ENCODE measurements around the gene ICAM1. TPM values are rescaled to one million over a fixed set of nuclear protein-coding genes. Genes with fewer than 3 reads are reported as not detected.

The ICAM1 gene
- total RNA-seq, 1 experiment from 2014 or later, result 2.3 TPM

DNA sequence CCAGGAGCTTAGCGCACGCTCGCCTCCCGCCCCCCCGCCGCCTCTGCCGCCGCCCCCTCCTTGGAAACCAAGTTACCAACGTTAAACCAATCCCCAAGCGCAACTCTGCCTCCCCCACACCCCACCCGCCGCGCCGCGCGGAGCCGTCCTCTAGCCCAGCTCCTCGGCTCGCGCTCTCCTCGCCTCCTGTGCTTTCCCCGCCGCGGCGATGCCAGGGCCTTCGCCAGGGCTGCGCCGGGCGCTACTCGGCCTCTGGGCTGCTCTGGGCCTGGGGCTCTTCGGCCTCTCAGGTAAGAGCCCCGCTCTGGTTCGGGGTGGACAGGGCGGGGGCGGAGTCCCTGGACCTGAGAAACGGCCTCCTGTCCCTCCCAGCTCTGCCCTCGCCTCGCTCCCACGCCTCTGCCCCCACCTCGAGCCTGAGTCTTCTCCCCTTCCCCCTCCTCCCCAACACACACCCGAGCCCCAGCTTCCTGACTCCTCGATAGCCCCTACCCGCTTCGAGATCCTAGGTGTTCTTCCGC lies 19.0 kb downstream of the ICAM1 start, which contains the start of gene ICAM5:
TSS of gene ICAM5 (plus strand) at position 117 of the 521 bp plus-strand sequence. CDS start at position 209, 92 bp downstream.
- Histone ChIP-seq H2AK5ac (ENCODE audit: insufficient read length, low read length) (no peak within 1 kb of the TSS), H2AFZ (ENCODE audit: low read length) (no peak within 1 kb of the TSS), H2BK15ac (ENCODE audit: low read depth, low read length) (no peak within 1 kb of the TSS), H2BK5ac (ENCODE audit: insufficient read length, low read length) (no peak within 1 kb of the TSS), H2BK12ac (ENCODE audit: insufficient read length, low read depth, low read length) (no peak within 1 kb of the TSS), H3K4ac (ENCODE audit: low read depth, low read length) (no peak within 1 kb of the TSS), H4K20me1 (ENCODE audit: control insufficient read depth, insufficient read depth, insufficient read length) (no peaks in the 10 kb centered on the region), H3K9ac (ENCODE audit: extremely low read depth, insufficient read length, low read length) (no peak within 1 kb of the TSS), H3K23me2 (ENCODE audit: insufficient read length, low read depth, low read length, poor library complexity, severe bottlenecking) (peaks cover 36% of the 10 kb centered on the region), H3T11ph (ENCODE audit: low read length) (no peak within 1 kb of the TSS), H3K27me3 (ENCODE audit: insufficient read depth, low read length) (peaks cover 56% of the 10 kb centered on the region), H3K9me3 (ENCODE audit: control insufficient read depth, low read depth, low read length) (no peaks in the 10 kb centered on the region), H4K8ac (replicated peaks; ENCODE audit: insufficient read length, low read depth, low read length) (no peak within 1 kb of the TSS), H2BK120ac (ENCODE audit: low read depth, low read length, poor library complexity, severe bottlenecking) (no peak within 1 kb of the TSS), H3K79me1 (ENCODE audit: insufficient read depth, low read depth, low read length, poor library complexity, severe bottlenecking) (no peaks in the 10 kb centered on the region), H3K14ac (ENCODE audit: insufficient read depth, low read length) (no peak within 1 kb of the TSS), H3K18ac (ENCODE audit: insufficient read length, low read depth, low read length) (no peak within 1 kb of the TSS), H3K4me2 (ENCODE audit: insufficient read depth, insufficient read length, low read length) (peak within 1 kb of the TSS; percentile 92), H3K79me2 (ENCODE audit: insufficient read depth, low read length) (no peaks in the 10 kb centered on the region), H3K23ac (ENCODE audit: insufficient read length, low read depth, low read length) (no peak within 1 kb of the TSS), H4K91ac (ENCODE audit: insufficient read length, low read depth, low read length) (no peak within 1 kb of the TSS), H3K27ac (ENCODE audit: insufficient read length, low read depth, low read length) (no peak within 1 kb of the TSS), H3K4me1 (ENCODE audit: insufficient read depth, low read length) (no peaks in the 10 kb centered on the region; the same call in 1 of the 2 replicates), H2BK20ac (ENCODE audit: low read depth, low read length, poor library complexity, severe bottlenecking) (no peak within 1 kb of the TSS), H3K56ac (ENCODE audit: insufficient read length, low read depth, low read length) (no peak within 1 kb of the TSS), H4K5ac (ENCODE audit: insufficient read length, low read depth, low read length) (no peak within 1 kb of the TSS)
- H3K27ac Mint-ChIP-seq, result no peak within 1 kb of the TSS; a peak in 1 of 7 replicates
- TF ChIP-seq, protein P1, sequence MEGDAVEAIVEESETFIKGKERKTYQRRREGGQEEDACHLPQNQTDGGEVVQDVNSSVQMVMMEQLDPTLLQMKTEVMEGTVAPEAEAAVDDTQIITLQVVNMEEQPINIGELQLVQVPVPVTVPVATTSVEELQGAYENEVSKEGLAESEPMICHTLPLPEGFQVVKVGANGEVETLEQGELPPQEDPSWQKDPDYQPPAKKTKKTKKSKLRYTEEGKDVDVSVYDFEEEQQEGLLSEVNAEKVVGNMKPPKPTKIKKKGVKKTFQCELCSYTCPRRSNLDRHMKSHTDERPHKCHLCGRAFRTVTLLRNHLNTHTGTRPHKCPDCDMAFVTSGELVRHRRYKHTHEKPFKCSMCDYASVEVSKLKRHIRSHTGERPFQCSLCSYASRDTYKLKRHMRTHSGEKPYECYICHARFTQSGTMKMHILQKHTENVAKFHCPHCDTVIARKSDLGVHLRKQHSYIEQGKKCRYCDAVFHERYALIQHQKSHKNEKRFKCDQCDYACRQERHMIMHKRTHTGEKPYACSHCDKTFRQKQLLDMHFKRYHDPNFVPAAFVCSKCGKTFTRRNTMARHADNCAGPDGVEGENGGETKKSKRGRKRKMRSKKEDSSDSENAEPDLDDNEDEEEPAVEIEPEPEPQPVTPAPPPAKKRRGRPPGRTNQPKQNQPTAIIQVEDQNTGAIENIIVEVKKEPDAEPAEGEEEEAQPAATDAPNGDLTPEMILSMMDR (conservative IDR thresholded peaks at IDR 0.05), result no peak
- DNase-seq, result peak; percentile 45
- H3K27me3 Mint-ChIP-seq (ENCODE audit: low read depth), result peaks cover 99% of the 10 kb centered on the region
- peaks cover 13 to 44% of the 10 kb centered on the region in 2 experiments for H3K4me1 Mint-ChIP-seq
- peak within 1 kb of the TSS; percentile 59 to 92 for H3K4me3 Mint-ChIP-seq
- WGBS (ENCODE audit: extremely low coverage, insufficient read length, low lambda C conversion rate), result no CpG with 5 or more reads among the region's 45 CpGs
- H3K9me3 Mint-ChIP-seq, result peaks cover 0 to 5% of the 10 kb centered on the region in 2 experiments; a peak in 3 of 5 replicates
- H3K36me3 Mint-ChIP-seq (ENCODE audit: insufficient read depth in 1 of 3, low read depth in 3 of 3), result peaks cover 0 to 7% (median 0%) of the 10 kb centered on the region in 3 experiments; a peak in 4 of 7 replicates
